ENCODE data around the gene SLC3A2. TPM values are rescaled to one million over a fixed set of nuclear protein-coding genes. Genes with fewer than 3 reads are reported as not detected.
A peak's percentile ranks its signal among the peaks of the same experiment; 100 is the strongest.
"Not testable (repeated sequence)": the region's sequence is repeated elsewhere in the genome, so short reads cannot be mapped to it uniquely, and the experiment has no call there.

SLC3A2 gene
- polyA plus RNA-seq, 1 donor from 2014 or later = 111 TPM

DNA sequence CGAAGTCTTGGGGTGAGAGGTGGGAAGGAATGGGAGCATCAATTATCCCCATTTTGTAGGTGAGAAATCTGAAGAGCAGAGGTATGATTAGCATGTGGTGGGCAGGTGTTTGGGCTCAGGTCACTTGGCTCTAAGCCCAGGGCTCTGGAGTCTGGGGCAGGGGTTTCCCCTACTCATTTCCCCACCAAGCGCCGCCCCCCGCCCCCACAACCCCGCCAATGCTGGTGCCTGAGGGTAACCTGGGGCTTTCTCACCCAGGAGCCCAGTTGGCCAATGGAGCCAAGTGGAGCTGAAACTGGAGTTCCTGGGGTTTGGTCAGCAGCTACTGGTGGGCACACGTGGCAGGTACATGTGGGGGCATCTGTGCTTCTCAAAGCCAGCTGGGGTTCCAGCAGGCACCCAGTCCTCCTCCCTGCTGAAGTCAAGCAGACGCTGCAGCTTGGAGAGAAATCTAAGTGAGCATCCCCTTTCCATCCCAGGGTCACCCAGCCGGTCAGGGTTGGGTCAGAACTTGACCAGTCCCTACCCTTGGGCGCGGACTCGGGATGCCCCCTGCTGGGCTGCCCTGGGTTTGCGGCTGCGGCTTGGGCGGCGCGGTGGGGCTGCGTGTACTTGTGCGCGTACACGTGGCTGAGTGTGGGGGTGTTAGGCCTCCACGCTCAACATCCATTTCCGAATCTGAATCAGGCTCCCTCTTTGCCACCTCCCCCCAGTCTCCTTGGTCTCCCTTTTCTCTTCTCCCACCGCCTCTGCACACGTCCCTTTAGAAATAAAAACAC lies 42.1 kb downstream of the SLC3A2 start:
- no peaks in the 10 kb centered on the region for H3K36me3 Mint-ChIP-seq
- no peaks in the 10 kb centered on the region for H3K9me3 Mint-ChIP-seq
- H3K4me3 Mint-ChIP-seq = peak overlapping the region in 3 of 4 donors; percentile 25 to 39 (median 25)
- peaks cover 48% of the 10 kb centered on the region for H3K27me3 Mint-ChIP-seq
- peak overlapping the region in 1 of 3 donors; percentile 17 for H3K27ac Mint-ChIP-seq
- peaks cover 10 to 14% (median 12%) of the 10 kb centered on the region in 3 donors for H3K4me1 Mint-ChIP-seq

DNA sequence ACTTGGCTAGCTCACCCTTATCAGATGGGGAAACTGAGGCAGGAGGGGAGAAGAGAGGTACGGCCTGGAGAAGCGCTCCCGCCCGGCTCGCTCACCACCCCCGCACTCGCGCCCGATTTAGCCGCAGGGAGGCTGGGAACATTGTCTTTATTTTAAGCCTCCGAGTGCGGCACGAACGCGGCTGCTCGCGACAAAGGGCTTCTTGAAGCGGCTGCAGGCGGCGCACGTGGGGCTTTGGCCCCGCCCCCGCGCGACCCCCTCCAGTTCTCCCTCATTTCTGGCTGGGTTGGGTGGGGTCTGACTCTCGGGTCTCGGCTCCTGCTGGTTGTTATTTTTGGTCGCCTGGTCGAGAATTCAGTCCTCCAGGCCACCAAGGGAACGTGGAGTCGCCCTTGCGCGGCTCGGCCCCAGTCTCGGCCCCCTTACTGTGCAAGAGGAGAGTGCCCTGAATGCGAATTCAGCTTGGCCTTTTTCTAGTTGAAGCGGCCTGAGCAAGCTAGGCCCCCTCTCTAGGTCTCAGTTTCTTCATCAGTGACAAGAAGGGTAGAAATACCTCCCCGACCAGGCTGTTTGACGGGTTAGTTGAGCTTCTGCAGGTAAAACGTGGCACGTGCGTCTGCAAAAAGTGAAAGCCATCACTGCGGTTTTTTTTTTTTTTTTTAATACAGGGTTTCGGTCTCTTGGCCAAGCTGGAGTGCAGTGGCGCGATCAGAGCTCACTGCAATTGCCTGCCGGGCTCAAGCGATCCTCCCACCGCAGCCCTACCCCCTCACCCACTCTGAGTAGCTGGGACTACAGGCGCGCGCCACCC lies 43.1 kb downstream of the SLC3A2 start:
- Mint-ChIP-seq H3K36me3 (no peaks in the 10 kb centered on the region), H3K27me3 (peaks cover 52% of the 10 kb centered on the region), H3K27ac (peak overlapping the region; percentile 67 to 88 (median 83))

DNA sequence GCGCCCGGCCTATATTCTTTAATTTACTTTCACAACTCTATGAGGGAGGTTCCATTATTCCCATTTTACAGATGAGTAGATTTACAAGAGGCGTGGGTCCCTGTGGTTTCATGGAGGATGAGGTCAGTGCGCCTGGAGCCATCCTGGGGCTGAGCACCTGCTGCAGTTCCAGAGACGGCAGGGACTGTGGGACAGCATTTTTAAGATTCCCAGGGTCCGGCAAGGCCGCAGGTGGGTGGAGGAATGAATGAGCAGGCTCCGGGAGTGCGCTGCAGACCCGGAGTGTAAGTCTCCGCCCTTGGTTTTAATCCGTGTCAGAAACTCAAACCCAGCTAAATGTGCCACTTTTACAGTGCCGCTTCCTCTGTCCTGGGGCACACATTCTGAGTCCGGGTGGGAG lies 44.6 kb downstream of the SLC3A2 start:
- Mint-ChIP-seq H3K27ac (no peak overlapping the region), H3K27me3 (peaks cover 61% of the 10 kb centered on the region), H3K4me3 (peak overlapping the region in 1 of 4 donors; percentile 57), H3K36me3 (no peaks in the 10 kb centered on the region), H3K4me1 (peaks cover 10 to 14% (median 12%) of the 10 kb centered on the region in 3 donors), H3K9me3 (no peaks in the 10 kb centered on the region)

More for the DNA sequence above, 43.1 kb downstream of the SLC3A2 start:
- peak overlapping the region; percentile 67 to 89 (median 78) for H3K4me3 Mint-ChIP-seq
- H3K4me1 Mint-ChIP-seq = peaks cover 10 to 14% (median 12%) of the 10 kb centered on the region in 3 donors
- no peaks in the 10 kb centered on the region for H3K9me3 Mint-ChIP-seq

DNA sequence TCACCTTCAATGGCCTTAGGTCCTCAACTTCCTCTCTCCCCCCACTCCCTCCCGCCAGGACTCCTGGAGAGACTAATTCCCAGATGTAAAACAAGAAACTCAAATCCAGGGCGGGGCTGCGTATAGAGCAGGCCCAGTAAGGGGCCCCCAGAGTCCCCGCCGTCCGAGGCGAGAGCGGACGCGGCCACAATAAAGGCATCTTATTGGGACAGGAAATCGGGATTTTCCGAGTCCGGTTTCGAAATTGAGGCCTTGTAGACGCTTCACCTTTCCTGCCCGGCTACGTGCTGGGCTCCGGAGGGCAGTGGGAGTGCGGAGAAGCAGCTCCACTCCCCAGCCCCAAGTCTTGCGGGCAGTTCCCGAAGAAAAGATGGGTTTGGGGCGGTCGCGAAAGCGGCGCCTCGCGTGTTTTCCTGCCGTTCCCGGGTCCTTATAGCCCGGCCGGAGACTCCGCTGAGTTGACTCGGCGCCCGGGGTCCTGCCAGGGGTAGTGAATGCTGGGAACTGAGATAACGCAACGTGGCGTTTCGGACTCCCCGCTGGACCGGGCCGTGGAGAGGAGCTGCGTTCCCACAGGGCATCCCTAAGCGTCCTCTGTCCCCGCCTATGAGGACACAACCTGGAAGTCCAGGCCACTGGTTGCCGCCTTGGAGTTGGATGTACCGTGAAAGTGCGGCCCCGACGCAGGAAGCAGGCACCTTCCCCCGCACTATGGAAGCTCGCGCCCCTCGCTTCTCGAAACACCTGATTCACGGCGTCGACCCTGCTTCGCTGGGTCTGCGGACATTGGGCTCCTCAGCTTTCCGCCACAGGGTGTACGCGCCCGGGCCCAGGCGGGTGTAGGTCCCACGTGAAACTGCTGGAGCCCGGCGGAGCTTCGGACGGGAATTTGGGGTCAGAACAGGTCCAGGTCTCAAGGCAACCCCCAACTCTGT lies 45.3 kb downstream of the SLC3A2 start:
- Mint-ChIP-seq H3K4me3 (peak overlapping the region; percentile 9 to 60 (median 52)), H3K27me3 (peaks cover 61% of the 10 kb centered on the region), H3K27ac (peak overlapping the region in 2 of 3 donors; percentile 4 to 63), H3K4me1 (peaks cover 10 to 14% (median 12%) of the 10 kb centered on the region in 3 donors), H3K36me3 (no peaks in the 10 kb centered on the region), H3K9me3 (no peaks in the 10 kb centered on the region)

GRCh38 chr11:62926680-62927455 lies 46.2 kb downstream of the SLC3A2 start:
- Mint-ChIP-seq H3K27me3 (peaks cover 64% of the 10 kb centered on the region), H3K36me3 (no peaks in the 10 kb centered on the region), H3K27ac (no peak overlapping the region), H3K9me3 (no peaks in the 10 kb centered on the region), H3K4me1 (peaks cover 10 to 14% (median 12%) of the 10 kb centered on the region in 3 donors), H3K4me3 (peak overlapping the region in 2 of 4 donors; percentile 15 to 22)

GRCh38 chr11:62928011-62928410 lies 47.3 kb downstream of the SLC3A2 start:
- peaks cover 3% of the 10 kb centered on the region for H3K36me3 Mint-ChIP-seq
- H3K9me3 Mint-ChIP-seq = no peaks in the 10 kb centered on the region

DNA sequence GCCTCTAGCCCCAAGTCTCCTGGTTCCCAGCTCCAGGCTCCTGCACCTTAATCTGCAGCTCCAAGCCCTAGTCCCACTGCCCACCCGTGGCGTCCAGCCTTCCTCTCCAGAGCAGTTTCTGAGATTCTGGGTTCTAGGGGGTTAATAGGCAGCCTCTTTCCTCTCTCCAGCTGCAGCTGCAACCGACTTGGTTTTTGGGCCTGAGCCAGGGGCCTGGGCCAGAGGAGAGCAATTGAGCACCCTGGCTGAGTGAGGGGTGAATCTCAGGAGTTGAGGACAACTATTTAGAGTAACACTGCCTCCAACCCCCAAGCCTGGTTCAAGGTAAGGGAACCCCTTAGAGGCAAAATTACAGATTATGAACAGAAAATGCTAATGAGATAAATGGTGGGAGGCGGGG lies 49.5 kb downstream of the SLC3A2 start:
- H3K9me3 Mint-ChIP-seq = no peaks in the 10 kb centered on the region
- no peak overlapping the region for H3K27ac Mint-ChIP-seq
- H3K27me3 Mint-ChIP-seq = peaks cover 50% of the 10 kb centered on the region
- H3K4me3 Mint-ChIP-seq = no peak overlapping the region
- peaks cover 5 to 8% (median 6%) of the 10 kb centered on the region in 3 donors for H3K4me1 Mint-ChIP-seq
- H3K36me3 Mint-ChIP-seq = peaks cover 3% of the 10 kb centered on the region

More at GRCh38 chr11:62928011-62928410, 47.3 kb downstream of the SLC3A2 start:
- Mint-ChIP-seq H3K27me3 (peaks cover 62% of the 10 kb centered on the region), H3K4me1 (peaks cover 8 to 14% (median 11%) of the 10 kb centered on the region in 3 donors), H3K27ac (peak overlapping the region in 1 of 3 donors; percentile 12), H3K4me3 (no peak overlapping the region)

GRCh38 chr11:62930666-62931065 lies 50.0 kb downstream of the SLC3A2 start:
- Mint-ChIP-seq H3K4me1 (peaks cover 3 to 7% (median 4%) of the 10 kb centered on the region in 3 donors), H3K27ac (no peak overlapping the region), H3K27me3 (peaks cover 44% of the 10 kb centered on the region), H3K9me3 (no peaks in the 10 kb centered on the region), H3K4me3 (peak overlapping the region in 1 of 4 donors; percentile 14), H3K36me3 (peaks cover 3% of the 10 kb centered on the region)

- Mint-ChIP-seq H3K27me3 (peaks cover 34% of the 10 kb centered on the region), H3K27ac (no peak overlapping the region), H3K9me3 (no peaks in the 10 kb centered on the region), H3K4me1 (peaks cover 0 to 4% (median 2%) of the 10 kb centered on the region in 3 donors), H3K4me3 (peak overlapping the region in 1 of 4 donors; percentile 12), H3K36me3 (peaks cover 3% of the 10 kb centered on the region)
These were observed 51.0 kb downstream of the SLC3A2 start for GRCh38 chr11:62931499-62932278.

GRCh38 chr11:62933285-62933684 lies 52.6 kb downstream of the SLC3A2 start:
- no peaks in the 10 kb centered on the region for H3K9me3 Mint-ChIP-seq
- H3K36me3 Mint-ChIP-seq = peaks cover 3% of the 10 kb centered on the region
- H3K4me3 Mint-ChIP-seq = no peak overlapping the region
- H3K27me3 Mint-ChIP-seq = peaks cover 25% of the 10 kb centered on the region
- no peak overlapping the region for H3K27ac Mint-ChIP-seq
- no peaks in the 10 kb centered on the region for H3K4me1 Mint-ChIP-seq

- peaks cover 20% of the 10 kb centered on the region for H3K27me3 Mint-ChIP-seq
- no peak overlapping the region for H3K27ac Mint-ChIP-seq
- no peaks in the 10 kb centered on the region for H3K4me1 Mint-ChIP-seq
- H3K36me3 Mint-ChIP-seq = peaks cover 3% of the 10 kb centered on the region
- H3K4me3 Mint-ChIP-seq = no peak overlapping the region
- no peaks in the 10 kb centered on the region for H3K9me3 Mint-ChIP-seq
These were observed 53.2 kb downstream of the SLC3A2 start for GRCh38 chr11:62933750-62934495.

GRCh38 chr11:62934496-62934785 lies 53.7 kb downstream of the SLC3A2 start:
- H3K4me1 Mint-ChIP-seq = peaks cover 0 to 2% (median 0%) of the 10 kb centered on the region in 3 donors

DNA sequence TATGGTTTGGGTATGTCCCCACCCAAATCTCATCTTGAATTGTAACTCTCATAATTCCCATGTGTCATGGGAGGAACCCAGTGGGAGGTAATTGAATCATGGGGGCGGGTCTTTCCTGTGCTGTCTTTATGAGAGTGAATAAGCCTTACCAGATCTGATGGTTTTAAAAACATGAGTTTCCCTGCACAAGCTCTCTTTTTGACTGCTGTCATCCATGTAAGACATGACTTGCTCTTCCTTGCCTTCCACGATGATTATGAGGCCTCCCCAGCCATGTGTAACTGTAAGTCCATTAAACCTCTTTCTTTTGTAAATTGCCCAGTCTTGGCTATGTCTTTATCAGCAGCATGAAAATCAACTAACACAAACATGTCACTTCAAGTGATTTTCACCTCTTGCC lies 56.8 kb downstream of the SLC3A2 start:
- not testable (repeated sequence) for H3K27me3 Mint-ChIP-seq, H3K36me3 Mint-ChIP-seq, H3K4me3 Mint-ChIP-seq, H3K4me1 Mint-ChIP-seq, H3K9me3 Mint-ChIP-seq
- H3K27ac Mint-ChIP-seq = peak overlapping the region in 1 of 3 donors; percentile 6

More at GRCh38 chr11:62934496-62934785, 53.7 kb downstream of the SLC3A2 start:
- Mint-ChIP-seq H3K4me3 (no peak overlapping the region), H3K27me3 (peaks cover 16% of the 10 kb centered on the region), H3K27ac (no peak overlapping the region), H3K9me3 (no peaks in the 10 kb centered on the region), H3K36me3 (peaks cover 3% of the 10 kb centered on the region)
